Esophagus squamous epithelium (tissue), 4 donors: ENCODE measurements around the gene RIOK1.
"Not testable (repeated sequence)": the region's sequence is repeated elsewhere in the genome, so short reads cannot be mapped to it uniquely, and the experiment has no call there.

Source experiments
- POLR2A ChIP-seq, 4 donors: fragments of 450-650 bp; IDR thresholded peaks; one replicate each; pipeline ENCODE4 v1.6.1; 2017; ENCODE audit warnings: antibody characterized with exemption in 4 of 4, mild to moderate bottlenecking in 4 of 4, moderate library complexity in 3 of 4
- TF ChIP-seq, protein P1 (sequence below), 6 experiments: fragments of 450-650 bp in 4 of 6; fragments of 200-600 bp in 2 of 6; sonication (generic) in 2 of 6; IDR thresholded peaks; one replicate each; pipeline ENCODE4 v1.5.1; 2016 to 2019; ENCODE audit warnings: antibody characterized with exemption in 6 of 6, mild to moderate bottlenecking in 4 of 6, moderate library complexity in 4 of 6

DNA sequence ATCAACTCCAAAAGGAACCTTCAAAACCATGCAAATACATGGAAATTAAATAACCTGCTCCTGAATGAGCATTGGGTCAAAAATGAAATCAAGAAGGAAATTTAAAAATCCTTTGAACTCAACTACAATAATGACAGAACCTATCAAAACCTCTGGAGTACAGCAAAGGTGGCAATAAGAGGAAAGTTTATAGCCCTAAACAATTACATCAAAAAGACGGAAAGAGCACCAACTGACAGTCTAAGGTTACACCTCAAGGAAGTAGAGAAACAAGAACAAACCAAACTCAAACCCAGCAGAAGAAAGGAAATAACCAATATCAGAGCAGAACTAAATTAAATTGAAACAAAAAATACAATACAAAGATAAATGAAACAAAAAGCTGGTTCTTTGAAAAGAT, 39.0 kb upstream of the RIOK1 start:
- TF ChIP-seq, protein P1, sequence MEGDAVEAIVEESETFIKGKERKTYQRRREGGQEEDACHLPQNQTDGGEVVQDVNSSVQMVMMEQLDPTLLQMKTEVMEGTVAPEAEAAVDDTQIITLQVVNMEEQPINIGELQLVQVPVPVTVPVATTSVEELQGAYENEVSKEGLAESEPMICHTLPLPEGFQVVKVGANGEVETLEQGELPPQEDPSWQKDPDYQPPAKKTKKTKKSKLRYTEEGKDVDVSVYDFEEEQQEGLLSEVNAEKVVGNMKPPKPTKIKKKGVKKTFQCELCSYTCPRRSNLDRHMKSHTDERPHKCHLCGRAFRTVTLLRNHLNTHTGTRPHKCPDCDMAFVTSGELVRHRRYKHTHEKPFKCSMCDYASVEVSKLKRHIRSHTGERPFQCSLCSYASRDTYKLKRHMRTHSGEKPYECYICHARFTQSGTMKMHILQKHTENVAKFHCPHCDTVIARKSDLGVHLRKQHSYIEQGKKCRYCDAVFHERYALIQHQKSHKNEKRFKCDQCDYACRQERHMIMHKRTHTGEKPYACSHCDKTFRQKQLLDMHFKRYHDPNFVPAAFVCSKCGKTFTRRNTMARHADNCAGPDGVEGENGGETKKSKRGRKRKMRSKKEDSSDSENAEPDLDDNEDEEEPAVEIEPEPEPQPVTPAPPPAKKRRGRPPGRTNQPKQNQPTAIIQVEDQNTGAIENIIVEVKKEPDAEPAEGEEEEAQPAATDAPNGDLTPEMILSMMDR (IDR thresholded peaks at IDR 0.05): not testable (repeated sequence)
- not testable (repeated sequence) for TF ChIP-seq POLR2A (IDR thresholded peaks at IDR 0.05)
